DMS79 (cell line): ENCODE data around the gene POLR2A.
"Not testable (repeated sequence)": the region's sequence is repeated elsewhere in the genome, so short reads cannot be mapped to it uniquely, and the experiment has no call there.

Experiments
- DNase-seq: peaks from one replicate; lab custom pipeline; 2025; lab: John Stamatoyannopoulos, UW

The POLR2A gene

GRCh38 chr17:7479213-7480088, 4.7 kb upstream of the POLR2A start, which contains the start of gene ZBTB4:
Gene ZBTB4 (minus strand): TSS chr17:7479631. CDS start chr17:7466801, 12,830 bp downstream.
- no peak for DNase-seq

GRCh38 chr17:7480089-7480384, 4.1 kb upstream of the POLR2A start:
- no peak for DNase-seq

- DNase-seq = not testable (repeated sequence)
Observed at GRCh38 chr17:7481275-7481674, 2.9 kb upstream of the POLR2A start, which contains the start of gene SLC35G6. Gene SLC35G6 (plus strand): TSS chr17:7481446. CDS start chr17:7481517, 71 bp downstream.

- not testable (repeated sequence) for DNase-seq
Observed at GRCh38 chr17:7481842-7482741, 2.1 kb upstream of the POLR2A start.

DNA sequence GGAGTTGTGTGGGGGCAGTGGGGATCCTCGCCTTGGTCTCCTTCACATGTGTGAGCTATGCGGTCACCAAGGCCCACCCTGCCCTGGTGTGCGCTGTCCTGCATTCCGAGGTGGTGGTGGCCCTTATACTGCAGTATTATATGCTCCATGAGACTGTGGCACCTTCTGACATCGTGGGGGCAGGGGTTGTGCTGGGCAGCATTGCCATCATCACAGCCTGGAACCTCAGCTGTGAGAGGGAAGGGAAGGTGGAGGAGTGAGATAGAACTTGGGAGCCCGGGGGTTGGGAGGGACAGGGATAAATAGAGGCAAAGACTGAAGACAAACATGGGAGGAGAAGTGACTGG, 1.5 kb upstream of the POLR2A start:
- not testable (repeated sequence) for DNase-seq

DNA sequence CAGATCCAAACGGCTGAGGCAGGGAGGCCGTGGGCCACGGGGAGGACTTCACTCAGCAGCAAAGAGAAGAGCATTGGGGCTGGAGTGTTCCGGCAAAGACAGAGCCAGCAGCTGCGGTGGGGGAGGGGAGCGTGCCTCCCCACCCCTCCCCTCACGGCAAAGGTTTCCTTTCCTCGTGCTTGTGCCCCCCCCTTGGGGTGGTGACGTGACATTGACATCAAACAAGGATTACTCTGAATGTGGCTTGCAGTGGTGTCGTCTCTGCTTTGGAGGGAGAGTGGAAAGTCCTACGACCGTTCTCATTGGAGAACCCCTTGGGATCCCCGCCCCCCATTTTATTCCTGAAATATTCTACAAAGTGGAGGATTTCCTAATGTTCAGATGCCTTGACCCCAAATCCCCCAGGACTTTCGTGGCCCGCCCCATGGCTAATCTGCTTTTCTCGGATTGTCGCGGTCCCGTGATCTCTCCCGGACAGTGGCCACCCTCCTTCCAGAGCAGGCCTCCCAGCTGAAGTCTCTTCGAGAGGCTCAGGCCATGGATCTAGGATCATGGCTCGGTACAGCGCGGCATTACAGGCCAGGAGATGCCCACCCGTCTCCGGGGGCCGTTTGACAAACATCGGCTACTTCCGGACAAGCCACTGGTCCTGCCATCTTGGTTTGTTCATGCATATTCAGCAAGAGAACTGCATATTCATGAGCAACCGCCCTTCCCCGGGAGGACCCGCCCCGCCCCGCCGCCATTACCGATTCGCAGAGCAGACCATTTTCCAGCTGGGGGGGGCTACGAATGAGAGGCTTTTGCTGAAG, 705 bp upstream of the POLR2A start:
- DNase-seq = peak; percentile 94

DNA sequence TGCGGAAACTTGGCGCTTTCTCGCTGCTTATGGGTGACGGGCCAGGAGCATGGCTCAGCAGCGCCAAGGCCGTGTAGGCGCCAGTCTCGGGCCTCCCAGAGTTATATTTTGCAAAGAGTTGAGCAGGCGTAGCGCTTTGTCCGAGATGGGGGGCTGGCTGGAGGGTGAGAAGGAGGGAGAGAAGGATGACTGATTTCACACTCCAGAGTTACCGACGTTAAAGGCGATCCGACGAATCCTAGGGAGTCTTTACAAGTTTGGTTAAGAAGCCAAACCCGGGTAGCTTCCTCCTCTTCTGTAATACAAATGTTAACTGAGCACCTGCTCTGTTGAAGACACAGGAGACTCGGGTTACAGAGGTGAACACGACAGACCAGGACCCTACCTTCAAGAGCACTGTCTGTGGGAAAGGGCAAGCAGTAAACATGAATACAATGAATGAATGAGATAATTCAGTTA, 782 bp downstream of the POLR2A start:
- peak; percentile 56 for DNase-seq

DNA sequence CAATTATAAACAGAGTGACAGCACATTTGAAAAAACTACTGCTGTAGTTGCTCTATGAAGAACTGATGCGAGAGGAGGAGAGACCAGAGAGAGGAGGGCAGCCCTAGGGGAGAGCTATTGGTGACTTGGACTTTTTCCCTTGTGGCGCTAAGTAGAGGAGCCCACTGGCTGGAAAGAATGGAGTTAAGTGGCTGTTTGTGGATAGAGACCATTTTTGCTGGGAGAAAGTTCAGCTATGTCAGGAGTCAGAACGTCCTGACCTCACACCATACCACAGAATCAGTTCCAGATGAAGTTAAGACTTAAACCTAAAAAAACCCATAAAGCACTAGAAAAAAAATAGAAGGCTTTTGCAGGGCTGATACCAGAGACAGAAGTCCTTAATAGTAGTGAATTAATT, 2.0 kb downstream of the POLR2A start:
- no peak for DNase-seq

- no peak for DNase-seq
Observed at GRCh38 chr17:7490144-7490543, 6.0 kb downstream of the POLR2A start.

DNA sequence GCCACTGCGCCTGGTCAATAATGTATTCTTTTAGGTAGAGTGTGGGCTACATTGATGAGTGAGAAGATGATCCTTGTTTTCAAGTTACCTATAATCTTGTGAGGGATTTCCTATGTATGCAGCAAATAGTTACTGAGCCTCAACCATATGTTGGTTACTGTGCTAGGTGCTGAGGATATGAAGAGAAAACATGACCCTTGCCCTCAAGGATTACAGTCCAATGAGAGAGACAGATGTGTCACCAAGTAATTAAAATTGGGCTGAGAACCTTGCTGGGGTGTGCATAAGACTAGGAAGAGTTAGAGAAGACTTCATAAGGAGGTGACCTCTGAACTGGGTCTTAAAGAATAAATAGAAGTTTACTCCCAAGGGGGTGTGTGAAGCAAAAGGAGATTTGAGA, 7.4 kb downstream of the POLR2A start:
- DNase-seq = no peak

GRCh38 chr17:7493941-7494340, 9.8 kb downstream of the POLR2A start:
- no peak for DNase-seq

GRCh38 chr17:7495906-7496434, 11.8 kb downstream of the POLR2A start:
- no peak for DNase-seq

DNA sequence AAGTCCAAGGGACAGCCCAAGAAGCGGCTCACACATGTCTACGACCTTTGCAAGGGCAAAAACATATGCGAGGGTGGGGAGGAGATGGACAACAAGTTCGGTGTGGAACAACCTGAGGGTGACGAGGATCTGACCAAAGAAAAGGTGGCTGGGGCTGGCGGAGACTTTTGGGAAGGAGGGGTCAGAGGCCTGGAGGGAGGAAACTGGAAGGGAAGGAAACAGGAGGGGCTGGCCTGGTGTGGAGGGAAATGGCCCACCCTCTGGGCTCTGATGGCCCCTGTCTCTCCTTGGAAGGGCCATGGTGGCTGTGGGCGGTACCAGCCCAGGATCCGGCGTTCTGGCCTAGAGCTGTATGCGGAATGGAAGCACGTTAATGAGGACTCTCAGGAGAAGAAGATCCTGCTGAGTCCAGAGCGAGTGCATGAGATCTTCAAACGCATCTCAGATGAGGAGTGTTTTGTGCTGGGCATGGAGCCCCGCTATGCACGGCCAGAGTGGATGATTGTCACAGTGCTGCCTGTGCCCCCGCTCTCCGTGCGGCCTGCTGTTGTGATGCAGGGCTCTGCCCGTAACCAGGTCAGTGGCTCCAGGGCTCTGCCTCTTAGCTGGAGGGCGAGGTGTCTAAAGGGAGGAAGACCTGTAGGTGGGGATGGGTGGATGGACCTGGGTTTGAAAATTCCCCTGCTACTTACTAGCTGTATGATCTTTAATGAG, 12.5 kb downstream of the POLR2A start:
- DNase-seq = no peak

DNA sequence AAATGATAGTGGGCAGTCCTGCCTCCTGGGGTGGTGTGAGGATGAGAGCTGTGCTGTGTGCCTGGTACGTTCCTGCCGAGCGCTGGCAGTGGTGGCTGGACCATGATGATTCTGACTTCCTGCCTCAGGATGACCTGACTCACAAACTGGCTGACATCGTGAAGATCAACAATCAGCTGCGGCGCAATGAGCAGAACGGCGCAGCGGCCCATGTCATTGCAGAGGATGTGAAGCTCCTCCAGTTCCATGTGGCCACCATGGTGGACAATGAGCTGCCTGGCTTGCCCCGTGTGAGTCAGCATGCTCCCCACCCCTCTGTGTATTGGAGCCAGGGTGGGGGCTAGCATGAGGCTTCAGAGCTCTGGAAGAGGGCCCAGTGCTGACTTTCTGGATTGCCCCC, 13.1 kb downstream of the POLR2A start:
- no peak for DNase-seq

DNA sequence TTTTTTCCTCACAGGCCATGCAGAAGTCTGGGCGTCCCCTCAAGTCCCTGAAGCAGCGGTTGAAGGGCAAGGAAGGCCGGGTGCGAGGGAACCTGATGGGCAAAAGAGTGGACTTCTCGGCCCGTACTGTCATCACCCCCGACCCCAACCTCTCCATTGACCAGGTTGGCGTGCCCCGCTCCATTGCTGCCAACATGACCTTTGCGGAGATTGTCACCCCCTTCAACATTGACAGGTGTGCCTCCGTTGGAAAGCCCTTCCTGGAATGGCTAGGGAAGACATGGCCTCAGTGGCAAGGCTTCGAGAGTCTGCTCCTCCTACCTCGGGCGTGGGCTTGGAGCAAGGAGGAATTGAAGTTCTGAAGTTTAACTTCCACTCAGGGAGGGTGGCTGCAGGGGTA, 13.5 kb downstream of the POLR2A start:
- DNase-seq = no peak

DNA sequence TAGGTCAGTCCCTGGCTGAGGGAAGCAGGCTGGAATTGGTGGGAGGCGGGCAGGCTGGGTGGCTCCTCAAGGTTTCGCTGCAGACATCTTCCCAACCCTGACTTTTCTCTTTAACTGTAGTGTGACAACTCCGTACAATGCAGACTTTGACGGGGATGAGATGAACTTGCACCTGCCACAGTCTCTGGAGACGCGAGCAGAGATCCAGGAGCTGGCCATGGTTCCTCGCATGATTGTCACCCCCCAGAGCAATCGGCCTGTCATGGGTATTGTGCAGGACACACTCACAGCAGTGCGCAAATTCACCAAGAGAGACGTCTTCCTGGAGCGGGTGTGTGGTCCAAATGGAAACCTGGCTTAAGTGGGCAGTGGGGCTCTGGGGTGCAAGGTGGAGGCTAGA, 15.0 kb downstream of the POLR2A start:
- DNase-seq = no peak

DNA sequence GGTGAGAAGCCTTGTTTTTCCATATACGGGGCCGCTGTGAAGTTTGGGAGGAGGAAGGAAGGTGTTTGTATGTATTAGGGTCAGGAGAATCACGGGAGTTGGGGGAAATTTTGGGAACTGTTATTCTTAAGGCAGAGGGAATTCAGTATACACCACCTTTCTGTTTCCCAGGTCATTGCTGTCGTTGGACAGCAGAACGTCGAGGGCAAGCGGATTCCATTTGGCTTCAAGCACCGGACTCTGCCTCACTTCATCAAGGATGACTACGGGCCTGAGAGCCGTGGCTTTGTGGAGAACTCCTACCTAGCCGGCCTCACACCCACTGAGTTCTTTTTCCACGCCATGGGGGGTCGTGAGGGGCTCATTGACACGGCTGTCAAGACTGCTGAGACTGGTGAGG, 17.6 kb downstream of the POLR2A start:
- DNase-seq = no peak

GRCh38 chr17:7502171-7502847, 18.1 kb downstream of the POLR2A start:
- no peak for DNase-seq

DNA sequence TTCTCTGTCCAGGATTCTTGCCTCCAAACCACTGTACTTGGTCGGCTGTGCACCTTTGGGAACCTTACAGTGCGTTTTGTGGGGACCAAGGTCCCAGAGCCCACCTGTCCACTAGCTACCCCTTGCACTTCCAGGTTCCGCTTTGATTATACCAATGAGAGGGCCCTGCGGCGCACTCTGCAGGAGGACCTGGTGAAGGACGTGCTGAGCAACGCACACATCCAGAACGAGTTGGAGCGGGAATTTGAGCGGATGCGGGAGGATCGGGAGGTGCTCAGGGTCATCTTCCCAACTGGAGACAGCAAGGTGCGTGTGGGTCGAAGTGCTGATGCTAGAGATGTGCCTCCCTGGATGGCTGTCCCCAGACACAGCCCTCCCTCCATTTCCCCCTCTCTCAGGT, 18.8 kb downstream of the POLR2A start:
- no peak for DNase-seq

DNA sequence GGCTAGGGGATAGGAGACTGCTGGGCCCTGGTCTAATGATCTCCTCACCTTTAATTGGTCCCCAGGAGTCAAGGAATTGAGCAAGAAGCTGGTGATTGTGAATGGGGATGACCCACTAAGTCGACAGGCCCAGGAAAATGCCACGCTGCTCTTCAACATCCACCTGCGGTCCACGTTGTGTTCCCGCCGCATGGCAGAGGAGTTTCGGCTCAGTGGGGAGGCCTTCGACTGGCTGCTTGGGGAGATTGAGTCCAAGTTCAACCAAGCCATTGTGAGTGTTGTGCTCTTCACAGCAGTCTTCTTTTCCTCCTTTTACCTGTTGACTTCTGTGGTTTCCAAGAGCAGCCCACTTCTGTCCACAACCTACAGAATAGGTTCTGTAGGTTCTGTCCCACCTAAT, 19.4 kb downstream of the POLR2A start:
- DNase-seq = no peak

GRCh38 chr17:7508145-7508544, 24.0 kb downstream of the POLR2A start:
- no peak for DNase-seq
